Thyroid gland (tissue), 4 donors: ENCODE measurements around the gene MTHFD1L.

Experiments used
- CTCF ChIP-seq, 6 experiments: fragments of 200-600 bp in 3 of 6; fragments of 450-650 bp in 3 of 6; sonication (generic) in 3 of 6; IDR thresholded peaks; one replicate each; pipeline ENCODE4 v1.5.1; 2016 to 2019; ENCODE audit warnings: antibody characterized with exemption in 6 of 6, mild to moderate bottlenecking in 2 of 6, inconsistent platforms in 1 of 6, moderate library complexity in 1 of 6
- POLR2A ChIP-seq, 2 donors: fragments of 450-650 bp; IDR thresholded peaks; one replicate each; pipeline ENCODE4 v1.6.1; 2017; ENCODE audit warnings: antibody characterized with exemption in 2 of 2, mild to moderate bottlenecking in 2 of 2, moderate library complexity in 1 of 2

- TF ChIP-seq CTCF (IDR thresholded peaks at IDR 0.05) (no peak), POLR2A (IDR thresholded peaks at IDR 0.05) (no peak)
These were observed 277.2 kb downstream of the MTHFD1L start for GRCh38 chr6:151142676-151143075.
